Measurements from ENCODE around the gene MCTP1. TPM values are rescaled to one million over a fixed set of nuclear protein-coding genes. Genes with fewer than 3 reads are reported as not detected.

MCTP1 gene
- total and polyA plus RNA-seq, 8 donors: 4.4 to 55.1 (median 5.9) TPM

DNA sequence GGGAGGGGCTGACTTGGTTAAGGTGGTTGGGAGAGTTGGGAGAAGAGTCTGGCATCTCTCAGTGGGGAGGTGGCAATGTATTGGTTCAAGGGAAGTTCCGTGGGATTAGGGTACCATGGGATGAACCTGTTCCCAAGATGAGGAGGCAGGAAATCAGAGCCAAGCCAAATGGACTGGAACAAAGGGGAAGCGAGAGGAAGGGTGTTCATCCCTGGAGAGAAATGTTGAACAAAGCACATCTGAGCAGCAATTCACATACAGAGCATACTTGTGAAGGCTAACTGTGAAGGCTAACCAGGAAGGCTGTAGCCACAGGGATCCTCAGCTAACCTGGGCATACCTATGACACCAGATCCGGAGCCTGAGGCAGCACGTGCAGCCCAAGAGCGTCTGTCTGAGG lies 214.0 kb downstream of the MCTP1 start:
- TF ChIP-seq, protein P1, sequence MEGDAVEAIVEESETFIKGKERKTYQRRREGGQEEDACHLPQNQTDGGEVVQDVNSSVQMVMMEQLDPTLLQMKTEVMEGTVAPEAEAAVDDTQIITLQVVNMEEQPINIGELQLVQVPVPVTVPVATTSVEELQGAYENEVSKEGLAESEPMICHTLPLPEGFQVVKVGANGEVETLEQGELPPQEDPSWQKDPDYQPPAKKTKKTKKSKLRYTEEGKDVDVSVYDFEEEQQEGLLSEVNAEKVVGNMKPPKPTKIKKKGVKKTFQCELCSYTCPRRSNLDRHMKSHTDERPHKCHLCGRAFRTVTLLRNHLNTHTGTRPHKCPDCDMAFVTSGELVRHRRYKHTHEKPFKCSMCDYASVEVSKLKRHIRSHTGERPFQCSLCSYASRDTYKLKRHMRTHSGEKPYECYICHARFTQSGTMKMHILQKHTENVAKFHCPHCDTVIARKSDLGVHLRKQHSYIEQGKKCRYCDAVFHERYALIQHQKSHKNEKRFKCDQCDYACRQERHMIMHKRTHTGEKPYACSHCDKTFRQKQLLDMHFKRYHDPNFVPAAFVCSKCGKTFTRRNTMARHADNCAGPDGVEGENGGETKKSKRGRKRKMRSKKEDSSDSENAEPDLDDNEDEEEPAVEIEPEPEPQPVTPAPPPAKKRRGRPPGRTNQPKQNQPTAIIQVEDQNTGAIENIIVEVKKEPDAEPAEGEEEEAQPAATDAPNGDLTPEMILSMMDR (IDR thresholded peaks at IDR 0.05): no peak
- peak overlapping the region in 1 of 2 donors; percentile 61 for H3K27ac ChIP-seq
- no peaks in the 10 kb centered on the region for H3K36me3 ChIP-seq
- intact Hi-C loops (cut with DNase I): no loop called here
- DNase-seq: no peak
- no peak overlapping the region for H3K4me3 ChIP-seq
- peaks cover 0 to 44% of the 10 kb centered on the region in 2 donors for H3K4me1 ChIP-seq
- H3K27me3 ChIP-seq: no peaks in the 10 kb centered on the region
- no peak for ATAC-seq
- no peaks in the 10 kb centered on the region for H3K9me3 ChIP-seq

DNA sequence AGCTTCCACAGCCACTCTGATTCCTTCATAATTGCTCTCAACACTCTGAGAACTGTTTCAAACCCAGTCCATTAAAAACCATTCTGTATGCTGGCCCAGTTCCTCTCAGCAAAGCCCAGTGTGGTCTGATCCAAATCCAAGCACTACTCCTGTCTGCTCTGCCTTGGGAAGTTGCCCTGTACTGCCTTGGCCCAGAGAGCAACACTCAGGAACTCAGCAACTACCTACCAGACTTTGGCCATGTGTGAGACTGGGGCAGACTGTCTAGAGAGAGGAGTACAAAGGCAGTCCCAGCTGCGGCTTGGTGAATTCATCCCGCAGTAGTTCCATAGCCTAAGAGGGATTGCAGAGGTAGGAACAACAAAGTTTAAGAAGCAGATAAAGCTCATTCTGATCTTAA lies 214.4 kb downstream of the MCTP1 start:
- intact Hi-C loops (cut with DNase I): no loop called here
- H3K36me3 ChIP-seq: no peaks in the 10 kb centered on the region
- no peaks in the 10 kb centered on the region for H3K9me3 ChIP-seq
- ATAC-seq (no peak), DNase-seq (no peak)
- no peaks in the 10 kb centered on the region for H3K27me3 ChIP-seq
- peak overlapping the region in 1 of 2 donors; percentile 61 for H3K27ac ChIP-seq
- H3K4me3 ChIP-seq: no peak overlapping the region
- H3K4me1 ChIP-seq: peaks cover 0 to 44% of the 10 kb centered on the region in 2 donors
- TF ChIP-seq, protein P1 (IDR thresholded peaks at IDR 0.05): no peak

DNA sequence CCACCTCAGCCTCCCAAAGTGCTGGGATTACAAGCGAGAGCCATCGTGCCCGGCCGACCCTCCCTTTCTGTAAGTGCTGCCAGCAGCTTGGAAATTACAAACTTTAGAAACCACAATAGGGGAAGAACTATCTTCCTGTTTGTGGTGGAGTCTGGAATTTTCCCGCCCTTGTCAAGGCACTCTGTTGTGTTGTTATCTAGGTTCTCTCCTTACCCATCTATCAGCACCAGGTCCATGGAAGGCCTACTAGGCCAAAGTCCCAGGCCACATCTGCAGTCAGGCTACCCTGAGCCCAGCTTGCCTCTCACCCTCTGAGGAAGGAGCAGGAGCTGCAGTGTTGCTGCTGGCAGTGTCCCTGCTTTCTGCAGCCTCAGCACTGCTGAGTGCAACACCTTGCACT lies 214.9 kb downstream of the MCTP1 start:
- Histone ChIP-seq H3K4me1 (peaks cover 0 to 44% of the 10 kb centered on the region in 2 donors), H3K4me3 (peak overlapping the region in 1 of 2 donors; percentile 1), H3K27ac (peak overlapping the region in 1 of 2 donors; percentile 61), H3K27me3 (no peaks in the 10 kb centered on the region), H3K9me3 (no peaks in the 10 kb centered on the region), H3K36me3 (no peaks in the 10 kb centered on the region)
- no peak for DNase-seq
- intact Hi-C loops (cut with DNase I): no loop called here
- ATAC-seq: peak; percentile 49
- TF ChIP-seq, protein P1 (IDR thresholded peaks at IDR 0.05): no peak

DNA sequence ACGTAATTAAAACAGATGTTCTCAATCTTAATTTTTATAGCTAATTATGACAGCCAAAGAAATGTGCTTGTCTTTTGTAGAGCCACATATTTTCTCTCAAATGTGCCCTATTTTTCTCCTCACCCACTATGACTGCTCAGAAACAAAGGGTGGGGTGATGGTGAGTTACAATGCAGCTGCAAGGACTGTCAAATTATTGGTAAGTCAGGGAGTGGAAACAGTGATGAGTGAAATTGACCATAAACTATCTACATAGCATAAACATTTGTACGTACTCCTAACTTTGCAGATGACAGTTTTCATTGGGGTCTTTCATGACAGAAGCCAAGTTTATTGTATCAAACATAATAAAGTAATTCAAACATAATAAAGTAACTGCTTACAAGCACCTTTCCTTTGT lies 215.9 kb downstream of the MCTP1 start:
- TF ChIP-seq, protein P1 (IDR thresholded peaks at IDR 0.05): no peak
- H3K27ac ChIP-seq: peak overlapping the region in 1 of 2 donors; percentile 61
- no peak for ATAC-seq

DNA sequence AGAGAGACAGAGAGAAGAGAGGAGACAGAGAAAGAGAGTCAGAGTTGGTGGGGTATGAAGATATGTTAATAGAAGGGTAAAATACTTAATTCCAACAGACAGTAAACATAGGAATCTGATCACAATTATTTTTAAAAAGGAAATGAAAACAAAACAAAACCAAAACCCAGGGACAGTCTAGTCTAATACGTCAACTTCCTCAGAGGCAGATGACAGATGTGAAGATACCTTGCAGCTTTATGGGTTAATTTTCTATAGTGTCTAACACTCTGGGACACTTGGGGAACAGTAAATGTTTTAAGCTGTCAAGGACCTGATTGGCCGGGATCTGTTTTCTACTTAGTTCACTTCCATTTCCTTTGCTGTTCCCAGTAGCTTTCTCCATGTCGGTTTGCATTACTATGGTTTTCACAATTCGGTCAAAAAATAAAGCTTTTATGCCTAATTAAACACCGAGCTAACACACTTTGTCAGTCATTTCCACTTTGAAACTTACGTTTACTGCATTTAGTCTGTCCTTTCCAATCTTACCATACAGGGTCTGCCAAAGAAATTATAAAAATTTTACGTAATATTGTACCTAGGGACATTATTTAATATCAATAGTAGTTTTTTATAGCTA lies 216.5 kb downstream of the MCTP1 start:
- no peaks in the 10 kb centered on the region for H3K9me3 ChIP-seq
- intact Hi-C loops (cut with DNase I): no loop called here
- no peaks in the 10 kb centered on the region for H3K36me3 ChIP-seq
- no peak for DNase-seq
- peaks cover 0 to 44% of the 10 kb centered on the region in 2 donors for H3K4me1 ChIP-seq
- no peak overlapping the region for H3K4me3 ChIP-seq
- H3K27me3 ChIP-seq: no peaks in the 10 kb centered on the region
- TF ChIP-seq, protein P1 (IDR thresholded peaks at IDR 0.05): no peak
- ATAC-seq: no peak
- no peak overlapping the region for H3K27ac ChIP-seq

More for the DNA sequence above, 215.9 kb downstream of the MCTP1 start:
- Histone ChIP-seq H3K9me3 (no peaks in the 10 kb centered on the region), H3K36me3 (no peaks in the 10 kb centered on the region), H3K4me3 (no peak overlapping the region), H3K4me1 (peaks cover 0 to 44% of the 10 kb centered on the region in 2 donors), H3K27me3 (no peaks in the 10 kb centered on the region)
- intact Hi-C loops (cut with DNase I): no loop called here
- DNase-seq: no peak
